Bronchial epithelial cell (primary cell): ENCODE results near the gene TOR2A. TPM values are rescaled to one million over a fixed set of nuclear protein-coding genes. Genes with fewer than 3 reads are reported as not detected.

ENCODE experiments used
- DNase-seq: peaks from one replicate; pipeline ENCODE4 v3.0.0-alpha.2; 2010; ENCODE audit warnings: low read depth
- FAIRE-seq: peaks from 2 replicates; lab custom pipeline; 2011; peaks lifted over from hg19 to GRCh38; lab: Jason Lieb, UNC
- H3K27me3 ChIP-seq: 2 replicates; pipeline ENCODE4 v1.5.1; 2011; ENCODE audit warnings: low read length; ENCODE audit not compliant: control insufficient read depth, insufficient read depth
- H3K36me3 ChIP-seq: 2 replicates; pipeline ENCODE4 v1.5.1; 2011; ENCODE audit warnings: low read length; ENCODE audit not compliant: control insufficient read depth, insufficient read depth
- H3K4me3 ChIP-seq: 2 replicates; pipeline ENCODE4 v1.5.1; 2011; ENCODE audit warnings: mild to moderate bottlenecking, low read depth, low read length, control low read depth
- CTCF ChIP-seq: IDR thresholded peaks from 2 replicates; pipeline ENCODE4 v1.5.1; 2011; ENCODE audit warnings: mild to moderate bottlenecking, moderate library complexity, low read length, control low read depth, inconsistent platforms; ENCODE audit not compliant: insufficient read depth, severe bottlenecking
- total RNA-seq: library from RNA; depleted of rRNA; stranded (reverse); fragments of >200 nt; gene quantifications from 2 replicates; pipeline ENCODE4 v1.2.1, GENCODE V29; 2014

Gene TOR2A
- total RNA-seq, 1 donor from 2014 or later, result 1.8 TPM

DNA sequence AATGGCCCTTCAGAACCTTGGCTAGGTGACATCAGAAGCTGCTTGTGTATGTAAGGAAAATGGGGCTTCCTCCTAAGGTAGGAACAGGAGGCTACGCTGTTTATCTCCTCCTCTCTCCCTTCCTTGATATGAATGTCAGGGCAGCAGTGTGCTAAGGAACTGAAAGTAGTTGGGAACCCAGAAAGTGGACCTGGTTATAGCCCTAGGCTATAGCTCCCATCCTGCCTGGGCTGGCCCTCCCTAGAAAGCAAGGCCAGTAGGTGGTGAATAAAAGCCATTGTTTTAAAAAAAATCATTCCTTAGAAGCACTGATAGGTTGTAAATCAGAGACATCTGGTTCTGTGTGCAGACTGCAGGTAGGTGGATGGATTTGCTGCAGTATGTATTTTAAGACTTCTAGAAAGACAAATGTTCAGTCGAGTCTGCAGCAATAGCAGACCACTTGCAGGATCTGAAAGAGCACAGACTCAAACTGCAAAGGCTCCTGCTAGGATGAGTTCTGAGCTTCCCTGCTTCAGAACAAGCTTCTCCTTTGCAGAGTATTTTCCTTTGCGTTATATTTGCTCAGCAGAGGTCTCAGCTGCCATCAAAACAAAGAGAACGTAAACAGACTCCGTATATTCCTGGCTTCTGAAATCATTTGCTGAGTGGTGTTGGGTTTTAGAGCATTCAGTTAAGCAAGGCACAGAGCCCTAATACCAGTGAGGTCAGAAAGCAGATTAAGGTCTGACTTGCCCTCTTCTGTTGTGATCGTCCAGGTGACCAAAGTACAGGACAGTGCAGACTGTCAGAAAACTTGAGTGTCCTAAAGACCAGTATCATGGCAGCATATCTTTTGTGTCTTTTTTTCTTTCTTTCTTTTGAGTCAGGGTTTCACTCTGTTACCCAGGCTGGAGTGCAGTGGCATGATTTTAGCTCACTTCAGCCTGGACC is 48.4 kb downstream of the TOR2A start:
- no peak for TF ChIP-seq CTCF
- Histone ChIP-seq H3K4me3 (no peak overlapping the region), H3K27me3 (no peaks in the 10 kb centered on the region), H3K36me3 (peaks cover 8% of the 10 kb centered on the region)
- peak; percentile 79 for FAIRE-seq
- no peak for DNase-seq

GRCh38 chr9:127684576-127684975 is 50.5 kb downstream of the TOR2A start:
- DNase-seq, result no peak
- Histone ChIP-seq H3K4me3 (no peak overlapping the region), H3K27me3 (no peaks in the 10 kb centered on the region), H3K36me3 (peaks cover 11% of the 10 kb centered on the region)
- no peak for FAIRE-seq
- TF ChIP-seq CTCF, result no peak

- FAIRE-seq (no peak), DNase-seq (no peak)
- H3K27me3 ChIP-seq, result no peaks in the 10 kb centered on the region
- H3K36me3 ChIP-seq, result peaks cover 12% of the 10 kb centered on the region
- no peak overlapping the region for H3K4me3 ChIP-seq
- TF ChIP-seq CTCF, result no peak
These were observed 51.4 kb downstream of the TOR2A start for GRCh38 chr9:127683723-127684122.

DNA sequence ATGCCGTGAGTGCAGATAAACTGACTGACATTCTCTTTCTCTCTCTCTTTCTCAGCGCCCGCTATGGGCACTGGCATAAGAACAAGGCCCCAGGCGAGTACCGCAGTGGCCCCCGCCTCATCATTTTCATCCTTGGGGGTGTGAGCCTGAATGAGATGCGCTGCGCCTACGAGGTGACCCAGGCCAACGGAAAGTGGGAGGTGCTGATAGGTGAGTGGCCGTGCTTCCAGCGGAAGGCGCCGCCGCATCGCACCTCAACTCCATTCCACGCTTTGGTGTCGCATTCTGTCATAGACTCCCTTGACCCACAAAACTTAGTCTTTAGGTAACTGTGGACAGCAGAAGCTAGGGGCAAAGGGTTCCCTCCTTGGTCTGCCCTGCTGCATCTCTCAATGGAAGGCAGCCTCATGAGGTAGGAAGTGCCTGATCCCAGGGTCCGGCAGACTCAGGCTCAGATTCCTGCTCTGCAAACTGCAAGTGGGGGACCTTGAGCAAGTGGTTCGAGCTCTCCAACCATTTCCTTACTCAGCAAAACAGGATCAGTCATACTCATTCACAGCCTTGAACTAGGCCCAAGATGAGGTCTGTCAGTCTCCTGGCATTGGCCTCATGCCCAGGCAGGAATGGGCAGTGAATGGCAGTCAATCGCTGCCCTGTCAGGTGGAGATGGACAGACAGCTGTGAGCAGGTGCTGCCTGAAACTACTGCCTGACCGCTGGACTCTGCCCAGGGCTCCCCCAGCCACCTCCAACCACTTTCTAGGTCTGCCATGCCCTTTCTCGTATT is 52.5 kb downstream of the TOR2A start:
- no peak for TF ChIP-seq CTCF

More for the DNA sequence above, 52.5 kb downstream of the TOR2A start:
- FAIRE-seq (peak; percentile 85), DNase-seq (no peak)
- peaks cover 12% of the 10 kb centered on the region for H3K36me3 ChIP-seq
- H3K4me3 ChIP-seq, result no peak overlapping the region
- H3K27me3 ChIP-seq, result no peaks in the 10 kb centered on the region

Other genes starting within 250 kb of the TOR2A start
- gene STXBP1, start 123.0 kb downstream of the TOR2A start, total RNA-seq, result 7.9 and 17.1 TPM in 2 replicates
- gene CFAP157, start 28.3 kb downstream of the TOR2A start, total RNA-seq, result under 0.01 TPM in 1 of 2 replicates, not detected in the other
- 26.6 and 58.9 TPM in 2 replicates for gene PTRH1, start 19.6 kb downstream of the TOR2A start, total RNA-seq
- not detected in 2 replicates for gene TTC16, start 19.2 kb downstream of the TOR2A start, total RNA-seq
- 0.26 TPM in 1 of 2 replicates, not detected in the other for gene SH2D3C, start 43.4 kb upstream of the TOR2A start, total RNA-seq
- 78.5 and 81.7 TPM in 2 replicates for gene CDK9, start 50.7 kb upstream of the TOR2A start, total RNA-seq
- 46.9 and 70.0 TPM in 2 replicates for gene FPGS, start 67.6 kb upstream of the TOR2A start, total RNA-seq
- gene ENG, start 119.4 kb upstream of the TOR2A start, total RNA-seq, result 0.13 and 2.4 TPM in 2 replicates
- 19.0 and 54.0 TPM in 2 replicates for gene AK1, start 142.4 kb upstream of the TOR2A start, total RNA-seq
- 18.2 and 18.4 TPM in 2 replicates for gene ST6GALNAC6, start 164.3 kb upstream of the TOR2A start, total RNA-seq
- 21.3 and 21.8 TPM in 2 replicates for gene ST6GALNAC4, start 181.7 kb upstream of the TOR2A start, total RNA-seq
- 2.1 and 5.1 TPM in 2 replicates for gene PIP5KL1, start 195.5 kb upstream of the TOR2A start, total RNA-seq
- gene DPM2, start 202.6 kb upstream of the TOR2A start, total RNA-seq, result 11.8 and 17.4 TPM in 2 replicates
- gene EEIG1, start 245.7 kb upstream of the TOR2A start, total RNA-seq, result 7.4 and 41.3 TPM in 2 replicates